Colonic mucosa (tissue), 4 donors: Measurements from ENCODE around the gene SYNJ2. TPM values are rescaled to one million over a fixed set of nuclear protein-coding genes. Genes with fewer than 3 reads are reported as not detected.

Experiments used
- DNase-seq: peaks from one replicate; pipeline ENCODE4 v3.0.0-alpha.2; 2020
- H3K27ac ChIP-seq: fragments of 200-600 bp; one replicate; pipeline ENCODE4 v1.8.0; 2021
- H3K27me3 ChIP-seq: fragments of 200-600 bp; one replicate; pipeline ENCODE4 v1.8.0; 2021
- H3K36me3 ChIP-seq: fragments of 200-600 bp; one replicate; pipeline ENCODE4 v1.8.0; 2021
- H3K4me1 ChIP-seq: fragments of 200-600 bp; one replicate; pipeline ENCODE4 v1.8.0; 2021; ENCODE audit warnings: mild to moderate bottlenecking
- H3K4me3 ChIP-seq: fragments of 200-600 bp; one replicate; pipeline ENCODE4 v1.8.0; 2021
- H3K9ac ChIP-seq, 2 donors: one replicate each; pipeline ENCODE4 v1.7.0; 2013; ENCODE audit warnings: control low read depth in 2 of 2, low read depth in 2 of 2, low read length in 2 of 2
- H3K9me3 ChIP-seq: fragments of 200-600 bp; one replicate; pipeline ENCODE4 v1.8.0; 2021
- CTCF ChIP-seq: fragments of 200-600 bp; IDR thresholded peaks from one replicate; pipeline ENCODE4 v1.8.0; 2022; ENCODE audit warnings: antibody characterized with exemption, mild to moderate bottlenecking
- intact Hi-C: fragments of 100-400 bp; cut with DNase I; formaldehyde crosslinking; loops from one replicate; pipeline ENCODE4 v1.14.1; 2022
- total RNA-seq, 2 donors: library from RNA; stranded (reverse); fragmentation: NEBNext Ultra II Directional in 1 of 2; extraction: Animal tissue kit (Norgen Biotek cat#: 25700) in 1 of 2; gene quantifications; one replicate each; pipeline ENCODE4 v1.2.1, GENCODE V29; 2021
- donor health status: healthy.
- donor health status: DM: no; HTN: no; CAD: no.
- donor health status: DM: no; HTN: no; CAD: no.

The SYNJ2 gene
- total RNA-seq, 2 donors from 2014 or later: 46.0 to 53.5 TPM

- no peaks in the 10 kb centered on the region for H3K9me3 ChIP-seq
- no peak for DNase-seq
- intact Hi-C loops: no loop called here
- no peaks in the 10 kb centered on the region for H3K36me3 ChIP-seq
- no peak overlapping the region for H3K9ac ChIP-seq
- H3K4me3 ChIP-seq: no peak overlapping the region
- H3K27ac ChIP-seq: no peak overlapping the region
- H3K4me1 ChIP-seq: no peaks in the 10 kb centered on the region
- no peaks in the 10 kb centered on the region for H3K27me3 ChIP-seq
- no peak for TF ChIP-seq CTCF
Measured at GRCh38 chr6:158018851-158019361, 37.2 kb downstream of the SYNJ2 start.

- Histone ChIP-seq H3K27ac (no peak overlapping the region), H3K27me3 (no peaks in the 10 kb centered on the region), H3K4me3 (no peak overlapping the region), H3K36me3 (no peaks in the 10 kb centered on the region), H3K4me1 (no peaks in the 10 kb centered on the region), H3K9me3 (no peaks in the 10 kb centered on the region), H3K9ac (no peak overlapping the region)
- DNase-seq: no peak
- TF ChIP-seq CTCF: no peak
- intact Hi-C loops: no loop called here
Measured at GRCh38 chr6:158019416-158019815, 37.8 kb downstream of the SYNJ2 start.

GRCh38 chr6:158020272-158020711, 38.6 kb downstream of the SYNJ2 start:
- no peak for DNase-seq
- intact Hi-C loops: no loop called here
- no peaks in the 10 kb centered on the region for H3K4me1 ChIP-seq
- no peak overlapping the region for H3K4me3 ChIP-seq
- no peak for TF ChIP-seq CTCF
- no peak overlapping the region for H3K27ac ChIP-seq
- no peaks in the 10 kb centered on the region for H3K9me3 ChIP-seq
- H3K9ac ChIP-seq: no peak overlapping the region
- H3K27me3 ChIP-seq: no peaks in the 10 kb centered on the region
- no peaks in the 10 kb centered on the region for H3K36me3 ChIP-seq

GRCh38 chr6:158020811-158021210, 39.1 kb downstream of the SYNJ2 start:
- H3K27me3 ChIP-seq: no peaks in the 10 kb centered on the region
- no peak overlapping the region for H3K9ac ChIP-seq
- H3K4me1 ChIP-seq: no peaks in the 10 kb centered on the region
- H3K36me3 ChIP-seq: no peaks in the 10 kb centered on the region
- no peak for DNase-seq
- TF ChIP-seq CTCF: no peak
- no peaks in the 10 kb centered on the region for H3K9me3 ChIP-seq
- H3K27ac ChIP-seq: no peak overlapping the region
- intact Hi-C loops: no loop called here
- no peak overlapping the region for H3K4me3 ChIP-seq

GRCh38 chr6:158021376-158021775, 39.7 kb downstream of the SYNJ2 start:
- DNase-seq: no peak
- Histone ChIP-seq H3K4me3 (no peak overlapping the region), H3K4me1 (peaks cover 5% of the 10 kb centered on the region), H3K27me3 (no peaks in the 10 kb centered on the region), H3K9ac (no peak overlapping the region), H3K36me3 (no peaks in the 10 kb centered on the region), H3K9me3 (no peaks in the 10 kb centered on the region), H3K27ac (no peak overlapping the region)
- intact Hi-C loops: no loop called here
- no peak for TF ChIP-seq CTCF
